ENCODE measurements around the gene TAS1R2. TPM values are rescaled to one million over a fixed set of nuclear protein-coding genes. Genes with fewer than 3 reads are reported as not detected.
"Not testable (repeated sequence)": the region's sequence is repeated elsewhere in the genome, so short reads cannot be mapped to it uniquely, and the experiment has no call there.

TAS1R2 gene
- total RNA-seq, 2 donors from 2014 or later = not detected

GRCh38 chr1:18872071-18872611, 12.7 kb upstream of the TAS1R2 start:
- Mint-ChIP-seq H3K27ac (no peak overlapping the region), H3K4me3 (no peak overlapping the region), H3K9me3 (no peaks in the 10 kb centered on the region), H3K4me1 (no peaks in the 10 kb centered on the region), H3K27me3 (ENCODE audit: insufficient read depth) (peaks cover 2% of the 10 kb centered on the region), H3K36me3 (ENCODE audit: low read depth) (no peaks in the 10 kb centered on the region)
- TF ChIP-seq CTCF (conservative IDR thresholded peaks at IDR 0.05) = no peak
- DNase-seq = no peak
- no peak overlapping the region for H3K4me3 ChIP-seq (ENCODE audit: low read length)
- no peaks in the 10 kb centered on the region for H3K4me1 ChIP-seq (ENCODE audit: control insufficient read depth, insufficient read depth, low read length)
- no peaks in the 10 kb centered on the region for H3K36me3 ChIP-seq (ENCODE audit: control insufficient read depth, insufficient read depth, low read length)
- H3K27ac ChIP-seq (ENCODE audit: low read depth, low read length) = no peak overlapping the region
- 75 to 84% methylated on average over 3 to 8 of the region's 8 CpGs for WGBS, 2 experiments (ENCODE audit: insufficient coverage in 1 of 2, insufficient read length in 1 of 2)
- no peak overlapping the region for H3K9ac ChIP-seq (ENCODE audit: extremely low read depth, low read length, poor library complexity, severe bottlenecking)
- H3K27me3 ChIP-seq (ENCODE audit: control insufficient read depth, insufficient read depth, low read length, poor library complexity, severe bottlenecking) = no peaks in the 10 kb centered on the region
- no peaks in the 10 kb centered on the region for H3K9me3 ChIP-seq (ENCODE audit: control insufficient read depth, low read length)

GRCh38 chr1:18871401-18872070, 12.1 kb upstream of the TAS1R2 start:
- 90 to 100% methylated on average over 2 to 7 of the region's 7 CpGs for WGBS, 2 experiments (ENCODE audit: insufficient coverage in 1 of 2, insufficient read length in 1 of 2)
- no peaks in the 10 kb centered on the region for H3K4me1 Mint-ChIP-seq
- Histone ChIP-seq H3K4me3 (ENCODE audit: low read length) (no peak overlapping the region), H3K27me3 (ENCODE audit: control insufficient read depth, insufficient read depth, low read length, poor library complexity, severe bottlenecking) (no peaks in the 10 kb centered on the region), H3K4me1 (ENCODE audit: control insufficient read depth, insufficient read depth, low read length) (no peaks in the 10 kb centered on the region), H3K9me3 (ENCODE audit: control insufficient read depth, low read length) (no peaks in the 10 kb centered on the region), H3K27ac (ENCODE audit: low read depth, low read length) (no peak overlapping the region), H3K36me3 (ENCODE audit: control insufficient read depth, insufficient read depth, low read length) (no peaks in the 10 kb centered on the region), H3K9ac (ENCODE audit: extremely low read depth, low read length, poor library complexity, severe bottlenecking) (no peak overlapping the region)
- no peak overlapping the region for H3K4me3 Mint-ChIP-seq
- peaks cover 8% of the 10 kb centered on the region for H3K27me3 Mint-ChIP-seq (ENCODE audit: insufficient read depth)
- no peak for TF ChIP-seq CTCF (conservative IDR thresholded peaks at IDR 0.05)
- H3K36me3 Mint-ChIP-seq (ENCODE audit: low read depth) = no peaks in the 10 kb centered on the region
- no peaks in the 10 kb centered on the region for H3K9me3 Mint-ChIP-seq
- DNase-seq = no peak
- no peak overlapping the region for H3K27ac Mint-ChIP-seq

- H3K9me3 ChIP-seq (ENCODE audit: control insufficient read depth, low read length) = no peaks in the 10 kb centered on the region
- Mint-ChIP-seq H3K9me3 (no peaks in the 10 kb centered on the region), H3K27me3 (ENCODE audit: insufficient read depth) (peaks cover 13% of the 10 kb centered on the region), H3K36me3 (ENCODE audit: low read depth) (no peaks in the 10 kb centered on the region), H3K4me3 (no peak overlapping the region), H3K27ac (no peak overlapping the region), H3K4me1 (no peaks in the 10 kb centered on the region)
- no peak overlapping the region for H3K9ac ChIP-seq (ENCODE audit: extremely low read depth, low read length, poor library complexity, severe bottlenecking)
- no peak for DNase-seq
- 84 to 92% methylated on average over 5 to 9 of the region's 10 CpGs for WGBS, 2 experiments (ENCODE audit: insufficient coverage in 1 of 2, insufficient read length in 1 of 2)
- H3K27ac ChIP-seq (ENCODE audit: low read depth, low read length) = no peak overlapping the region
- no peak overlapping the region for H3K4me3 ChIP-seq (ENCODE audit: low read length)
- H3K27me3 ChIP-seq (ENCODE audit: control insufficient read depth, insufficient read depth, low read length, poor library complexity, severe bottlenecking) = peaks cover 4% of the 10 kb centered on the region
- no peak for TF ChIP-seq CTCF (conservative IDR thresholded peaks at IDR 0.05)
- no peaks in the 10 kb centered on the region for H3K36me3 ChIP-seq (ENCODE audit: control insufficient read depth, insufficient read depth, low read length)
- H3K4me1 ChIP-seq (ENCODE audit: control insufficient read depth, insufficient read depth, low read length) = no peaks in the 10 kb centered on the region
These were observed 11.5 kb upstream of the TAS1R2 start for GRCh38 chr1:18870957-18871356.

- not testable (repeated sequence) for H3K9me3 Mint-ChIP-seq; H3K4me3 ChIP-seq (ENCODE audit: low read length); H3K4me1 ChIP-seq (ENCODE audit: control insufficient read depth, insufficient read depth, low read length); H3K27ac Mint-ChIP-seq; H3K36me3 ChIP-seq (ENCODE audit: control insufficient read depth, insufficient read depth, low read length); H3K4me1 Mint-ChIP-seq; DNase-seq; H3K9ac ChIP-seq (ENCODE audit: extremely low read depth, low read length, poor library complexity, severe bottlenecking); H3K9me3 ChIP-seq (ENCODE audit: control insufficient read depth, low read length); H3K27ac ChIP-seq (ENCODE audit: low read depth, low read length); H3K4me3 Mint-ChIP-seq; H3K36me3 Mint-ChIP-seq (ENCODE audit: low read depth); H3K27me3 ChIP-seq (ENCODE audit: control insufficient read depth, insufficient read depth, low read length, poor library complexity, severe bottlenecking)
- 95 to 100% methylated on average over 1 to 3 of the region's 3 CpGs for WGBS, 2 experiments (ENCODE audit: insufficient coverage in 1 of 2, insufficient read length in 1 of 2)
- peaks cover 17% of the 10 kb centered on the region for H3K27me3 Mint-ChIP-seq (ENCODE audit: insufficient read depth)
These were observed 11.1 kb upstream of the TAS1R2 start for GRCh38 chr1:18870595-18870865.
